GM18499 (cell line): ENCODE results near the gene NOS3.

ENCODE experiments used
- ATAC-seq: cut with Tn5 transposase; IDR thresholded peaks from one replicate; pipeline ENCODE4 v1.9.1; 2021; ENCODE audit warnings: moderate number of reproducible peaks; ENCODE audit not compliant: insufficient read depth, unreplicated experiment

The NOS3 gene

GRCh38 chr7:150990416-150991186 is at the start of gene NOS3:
NOS3 (plus strand) TSS chr7:150991017; CDS start chr7:150993804, 2,787 bp downstream.
- no peak for ATAC-seq

GRCh38 chr7:150941351-150942000 is 49.3 kb upstream of the NOS3 start:
- ATAC-seq, result no peak

GRCh38 chr7:150942001-150942590 is 48.7 kb upstream of the NOS3 start:
- ATAC-seq, result no peak

GRCh38 chr7:150942591-150943452 is 48.0 kb upstream of the NOS3 start:
- ATAC-seq, result no peak

- ATAC-seq, result no peak
Measured at GRCh38 chr7:150943453-150943814, 47.4 kb upstream of the NOS3 start.

- no peak for ATAC-seq
Measured at GRCh38 chr7:150944066-150945042, 46.5 kb upstream of the NOS3 start.

- no peak for ATAC-seq
Measured at GRCh38 chr7:150945171-150945852, 45.5 kb upstream of the NOS3 start.

- no peak for ATAC-seq
Measured at GRCh38 chr7:150945853-150946420, 44.9 kb upstream of the NOS3 start.

- no peak for ATAC-seq
Measured at GRCh38 chr7:150946421-150947240, 44.2 kb upstream of the NOS3 start.

- ATAC-seq, result no peak
Measured at GRCh38 chr7:150947241-150947745, 43.5 kb upstream of the NOS3 start.

GRCh38 chr7:150947761-150948651 is 42.8 kb upstream of the NOS3 start:
- no peak for ATAC-seq

GRCh38 chr7:150948791-150949251 is 42.0 kb upstream of the NOS3 start:
- no peak for ATAC-seq

- ATAC-seq, result no peak
Measured at GRCh38 chr7:150949564-150949963, 41.3 kb upstream of the NOS3 start.

GRCh38 chr7:150949971-150950491 is 40.8 kb upstream of the NOS3 start:
- no peak for ATAC-seq

GRCh38 chr7:150950496-150951180 is 40.2 kb upstream of the NOS3 start:
- no peak for ATAC-seq

GRCh38 chr7:150951181-150951520 is 39.7 kb upstream of the NOS3 start:
- ATAC-seq, result no peak
